H1 (cell line): ENCODE results near the gene IQSEC3. TPM values are rescaled to one million over a fixed set of nuclear protein-coding genes. Genes with fewer than 3 reads are reported as not detected.

Experiments
- CTCF ChIP-seq, 3 experiments: IDR thresholded peaks; 1 replicate in 2 of 3; 2 replicates in 1 of 3; pipeline versions ENCODE4 v1.5.1 to v1.6.1; 2011; ENCODE audit warnings: low read length in 3 of 3, mild to moderate bottlenecking in 3 of 3, inconsistent platforms in 2 of 3, low read depth in 1 of 3, moderate library complexity in 1 of 3; ENCODE audit not compliant: insufficient read depth in 1 of 3; ENCODE audit errors: control extremely low read depth in 1 of 3
- E2F6 ChIP-seq: IDR thresholded peaks from 2 replicates; pipeline ENCODE4 v1.6.1; 2012; ENCODE audit warnings: inconsistent platforms
- EGR1 ChIP-seq: IDR thresholded peaks from 2 replicates; pipeline ENCODE4 v1.6.1; 2011; ENCODE audit warnings: low read depth, low read length, borderline replicate concordance
- GTF2F1 ChIP-seq: IDR thresholded peaks from 2 replicates; pipeline ENCODE4 v1.6.1; 2012; ENCODE audit warnings: low read depth, low read length, improper control_type of control experiment, borderline replicate concordance
- KDM4A ChIP-seq: IDR thresholded peaks from one replicate; pipeline ENCODE4 v1.7.1; 2012; ENCODE audit warnings: low read depth, mild to moderate bottlenecking, moderate library complexity, low read length, inconsistent platforms; ENCODE audit not compliant: severe bottlenecking
- MAX ChIP-seq: IDR thresholded peaks from 2 replicates; pipeline ENCODE4 v1.6.1; 2012; ENCODE audit warnings: inconsistent platforms
- RBBP5 ChIP-seq: IDR thresholded peaks from 2 replicates; pipeline ENCODE4 v1.7.1; 2012; ENCODE audit warnings: low read depth, mild to moderate bottlenecking, inconsistent platforms, low read length, moderate library complexity, borderline replicate concordance
- polyA plus RNA-seq, 7 experiments: library from polyadenylated mRNA; depleted of rRNA in 3 of 7; stranded (reverse) in 5 of 7; unstranded in 2 of 7; fragments of >200 nt in 5 of 7; fragments of 200-250 nt in 2 of 7; gene quantifications; 1 replicate in 5 of 7; 2 replicates in 1 of 7; 4 replicates in 1 of 7; pipeline versions ENCODE4 v1.2.1 to v1.2.3, GENCODE V29; 2011 to 2013; ENCODE audit warnings: missing spikeins in 2 of 7, mixed read lengths in 2 of 7
- total RNA-seq: library from RNA; stranded (reverse); fragmentation: NEBNext Ultra II Directional; extraction: Animal tissue kit (Norgen Biotek cat#: 25700); gene quantifications from 2 replicates; pipeline ENCODE4 v1.2.1, GENCODE V29; 2021

Gene IQSEC3
- total and polyA plus RNA-seq, 2 of the 8 experiments (the other 6 are each of a cell fraction or from before 2014, with no cell fraction given) = 1.2 to 3.1 TPM

- TF ChIP-seq GTF2F1 (no peak), MAX (peak; percentile 49), EGR1 (no peak), CTCF (IDR thresholded peaks at IDR 0.05; ENCODE audit: control extremely low read depth in 1 of 3, insufficient read depth in 1 of 3, low read depth in 1 of 3, low read length in 3 of 3) (peak; percentile 13 to 15 (median 14); a peak in 3 of 4 replicates), KDM4A (peak; percentile 86), E2F6 (peak; percentile 29; the same call in 1 of the 2 replicates), RBBP5 (no peak)
These were observed 137.1 kb downstream of the IQSEC3 start (continued) for GRCh38 chr12:203462-204260.
